Measurements from ENCODE around the gene RMI1.

RMI1 gene

DNA sequence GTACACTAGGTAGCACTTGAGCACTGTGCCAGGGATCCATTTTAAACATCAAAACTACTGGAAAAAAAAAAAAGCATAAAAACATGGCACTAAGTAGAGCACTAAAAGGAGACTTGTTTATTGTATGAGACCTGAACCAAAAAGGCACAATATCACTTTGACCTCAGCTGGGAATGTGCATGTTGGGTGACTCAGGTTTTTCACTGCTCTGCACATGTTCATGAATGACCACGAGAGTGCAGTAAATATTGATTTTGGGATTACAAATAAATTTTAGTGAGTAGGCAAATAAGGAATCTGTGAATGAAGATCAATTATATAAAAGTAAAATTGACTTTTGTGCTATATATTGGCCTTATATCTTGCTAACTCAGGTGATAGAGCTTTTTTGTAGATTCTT is 11.8 kb downstream of the RMI1 start:
- no peak for TF ChIP-seq CTCF (IDR thresholded peaks at IDR 0.05; ENCODE audit: low read depth, low read length)
- no peak overlapping the region for H3K4me3 ChIP-seq (ENCODE audit: low read depth, low read length)

DNA sequence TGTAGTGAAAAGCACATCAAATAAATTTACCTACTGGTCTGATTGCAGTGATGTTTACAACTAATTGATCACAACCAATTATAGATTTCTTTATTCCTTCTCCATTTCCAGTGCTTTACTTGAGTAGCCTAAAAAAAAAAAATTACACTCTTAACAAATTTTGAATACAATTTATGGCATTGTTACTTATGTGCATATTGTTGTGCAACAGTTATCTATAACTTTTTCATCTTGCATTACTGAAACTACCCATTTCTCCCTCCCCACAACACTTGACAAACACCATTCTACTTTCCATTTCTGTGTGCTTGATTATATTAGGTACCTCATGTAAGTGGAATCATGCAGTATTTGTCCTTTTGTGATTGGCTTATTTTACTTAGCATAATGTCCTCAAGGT is 12.3 kb downstream of the RMI1 start:
- TF ChIP-seq CTCF (IDR thresholded peaks at IDR 0.05; ENCODE audit: low read depth, low read length), result no peak
- H3K4me3 ChIP-seq (ENCODE audit: low read depth, low read length), result no peak overlapping the region

DNA sequence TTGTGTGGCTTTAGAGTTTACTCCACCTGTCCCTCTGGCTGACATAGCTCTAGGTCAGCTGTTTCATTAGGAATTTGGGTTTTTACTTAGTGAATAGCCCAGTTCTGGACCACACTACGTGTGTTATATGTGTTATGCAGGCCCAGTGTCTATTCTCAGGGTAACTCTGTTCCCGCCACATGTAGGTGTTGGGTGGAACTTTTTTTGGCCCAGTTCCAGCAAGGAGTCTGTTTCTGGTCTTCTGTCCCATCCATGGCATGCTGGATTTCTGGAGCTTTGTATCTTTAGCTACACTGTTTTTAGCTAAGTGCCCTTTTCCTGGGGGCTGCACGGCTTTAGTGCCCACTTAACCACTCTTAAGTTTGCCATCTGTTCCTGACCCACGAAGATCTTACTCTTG is 15.5 kb downstream of the RMI1 start:
- TF ChIP-seq CTCF (IDR thresholded peaks at IDR 0.05; ENCODE audit: low read depth, low read length), result no peak
- H3K4me3 ChIP-seq (ENCODE audit: low read depth, low read length), result no peak overlapping the region

GRCh38 chr9:83999141-83999918 is 18.7 kb downstream of the RMI1 start:
- TF ChIP-seq CTCF (IDR thresholded peaks at IDR 0.05; ENCODE audit: low read depth, low read length), result no peak
- H3K4me3 ChIP-seq (ENCODE audit: low read depth, low read length), result no peak overlapping the region

DNA sequence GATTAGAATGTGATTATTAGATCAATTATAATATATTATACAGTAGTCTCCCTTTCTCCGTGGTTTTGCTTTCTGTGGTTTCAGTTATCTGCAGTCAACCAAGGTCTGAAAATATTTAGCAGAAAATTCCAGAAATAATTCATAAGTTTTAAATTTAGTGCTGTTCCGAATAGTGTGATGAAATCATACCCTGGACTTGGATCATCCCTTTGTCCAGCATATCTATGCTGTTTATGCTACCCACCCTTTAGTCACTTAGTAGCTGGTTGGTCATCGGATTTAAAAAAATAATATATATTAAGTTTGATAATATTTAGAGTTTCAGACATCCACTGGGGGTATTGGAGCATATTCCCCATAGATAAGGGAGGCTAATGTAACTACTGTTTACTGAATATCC is 19.6 kb downstream of the RMI1 start:
- H3K4me3 ChIP-seq (ENCODE audit: low read depth, low read length), result no peak overlapping the region
- TF ChIP-seq CTCF (IDR thresholded peaks at IDR 0.05; ENCODE audit: low read depth, low read length), result no peak

- H3K4me3 ChIP-seq (ENCODE audit: low read depth, low read length), result no peak overlapping the region
- TF ChIP-seq CTCF (IDR thresholded peaks at IDR 0.05; ENCODE audit: low read depth, low read length), result no peak
Measured at GRCh38 chr9:84001621-84002020, 21.0 kb downstream of the RMI1 start.

DNA sequence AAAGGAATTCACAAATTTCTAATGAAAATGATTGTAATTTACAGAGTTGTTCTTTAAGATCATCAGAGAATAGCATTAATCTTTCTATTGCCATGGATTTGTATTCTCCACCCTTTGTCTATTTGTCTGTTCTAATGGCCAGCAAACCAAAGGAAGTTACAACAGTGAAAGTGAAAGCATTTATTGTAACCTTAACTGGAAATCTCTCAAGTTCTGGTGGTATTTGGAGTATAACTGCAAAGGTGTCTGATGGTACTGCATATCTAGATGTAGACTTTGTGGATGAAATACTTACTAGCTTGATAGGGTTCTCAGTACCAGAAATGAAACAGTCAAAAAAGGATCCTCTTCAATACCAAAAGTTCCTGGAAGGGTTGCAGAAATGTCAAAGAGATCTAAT is 21.7 kb downstream of the RMI1 start:
- TF ChIP-seq CTCF (IDR thresholded peaks at IDR 0.05; ENCODE audit: low read depth, low read length), result no peak
- H3K4me3 ChIP-seq (ENCODE audit: low read depth, low read length), result no peak overlapping the region
